Measurements from ENCODE around the gene ICAM5.
"Not testable (repeated sequence)": the region's sequence is repeated elsewhere in the genome, so short reads cannot be mapped to it uniquely, and the experiment has no call there.

ICAM5 gene

GRCh38 chr19:10328558-10329429, 39.0 kb downstream of the ICAM5 start:
- Mint-ChIP-seq H3K27ac (no peak overlapping the region), H3K4me3 (no peak overlapping the region), H3K4me1 (ENCODE audit: low read depth) (peaks cover 19% of the 10 kb centered on the region), H3K36me3 (ENCODE audit: low read depth) (peaks cover 79% of the 10 kb centered on the region), H3K9me3 (no peaks in the 10 kb centered on the region), H3K27me3 (no peaks in the 10 kb centered on the region)
- intact Hi-C loops (cut with micrococcal nuclease): no loop called here

DNA sequence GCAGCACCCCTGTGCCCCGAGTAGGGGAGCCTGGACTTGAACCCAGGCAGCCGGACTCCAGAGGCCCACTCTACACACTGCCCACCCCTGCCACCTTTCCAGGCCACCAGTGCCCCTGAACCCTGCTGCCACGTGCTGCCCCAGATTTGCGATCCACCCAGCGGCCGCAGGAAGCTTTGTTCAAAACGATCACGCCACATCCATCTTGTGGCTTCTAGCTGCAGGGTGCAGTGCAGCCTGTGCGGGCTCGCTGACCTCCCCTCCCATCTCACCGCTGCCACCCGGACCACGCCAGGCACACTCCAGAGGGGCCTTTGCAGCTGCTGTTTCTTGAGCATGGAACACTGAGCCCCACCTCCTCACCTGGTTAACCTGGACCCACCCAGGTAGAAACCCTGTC, 39.8 kb downstream of the ICAM5 start:
- H3K27me3 Mint-ChIP-seq: no peaks in the 10 kb centered on the region
- H3K27ac Mint-ChIP-seq: no peak overlapping the region

DNA sequence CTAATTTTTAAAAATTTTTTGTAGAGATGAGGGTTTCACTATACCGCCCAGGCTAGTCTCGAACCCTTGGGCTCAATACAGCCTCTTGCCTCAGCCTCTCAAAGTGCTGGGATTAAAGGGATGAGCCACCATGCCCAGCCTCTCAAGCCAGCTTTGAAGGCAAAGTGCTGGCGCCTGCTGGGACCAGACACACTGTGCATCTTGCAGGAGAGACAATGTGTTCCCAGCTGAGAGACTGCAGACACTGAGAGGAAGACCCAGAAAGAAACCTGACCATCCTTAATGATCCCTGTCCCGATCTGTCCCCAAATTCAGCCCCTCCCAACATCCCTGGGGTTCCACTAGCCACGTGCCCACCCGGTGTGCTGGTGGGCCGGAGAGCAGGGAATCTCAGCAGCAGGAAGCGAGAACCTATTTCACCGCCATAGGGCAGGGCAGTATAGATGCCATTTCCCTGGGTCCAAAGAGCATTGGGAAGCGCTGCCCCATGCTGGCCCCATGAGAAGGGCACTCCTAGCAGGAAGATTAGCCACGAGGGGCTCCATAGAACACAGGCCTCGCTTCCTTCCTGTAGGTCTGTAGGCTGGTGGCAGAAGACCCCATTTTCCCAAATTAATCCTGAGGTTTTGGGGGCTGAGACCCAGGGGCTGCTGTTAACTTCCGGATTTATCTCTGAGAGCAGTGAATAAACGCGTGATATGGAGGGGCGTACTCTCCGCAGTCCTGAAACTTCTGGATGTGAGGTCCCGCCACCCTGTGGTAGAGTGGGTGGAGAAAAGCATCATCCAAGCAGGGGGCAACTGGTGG, 42.6 kb downstream of the ICAM5 start:
- Mint-ChIP-seq H3K4me3 (peak overlapping the region; percentile 94), H3K9me3 (no peaks in the 10 kb centered on the region), H3K36me3 (ENCODE audit: low read depth) (peaks cover 54% of the 10 kb centered on the region), H3K27me3 (no peaks in the 10 kb centered on the region), H3K27ac (peak overlapping the region; percentile 92), H3K4me1 (ENCODE audit: low read depth) (peaks cover 40% of the 10 kb centered on the region)
- intact Hi-C loops (cut with micrococcal nuclease): loop anchor here (5.0 kb wide), 1 partner anchor 40 kb away; no protein-coding TSS in a partner anchor

More for the DNA sequence above, 39.8 kb downstream of the ICAM5 start:
- Mint-ChIP-seq H3K4me3 (no peak overlapping the region), H3K4me1 (ENCODE audit: low read depth) (peaks cover 26% of the 10 kb centered on the region), H3K9me3 (no peaks in the 10 kb centered on the region), H3K36me3 (ENCODE audit: low read depth) (peaks cover 72% of the 10 kb centered on the region)
- intact Hi-C loops (cut with micrococcal nuclease): no loop called here

GRCh38 chr19:10332965-10333757, 43.4 kb downstream of the ICAM5 start, which contains the start of gene RAVER1:
Gene RAVER1, minus strand, starts transcription at chr19:10333529. Its CDS starts 22 bp downstream, at chr19:10333507.
- no peaks in the 10 kb centered on the region for H3K27me3 Mint-ChIP-seq
- intact Hi-C loops (cut with micrococcal nuclease): loop anchor here (5.0 kb wide), 1 partner anchor 41 kb away; no protein-coding TSS in a partner anchor
- H3K9me3 Mint-ChIP-seq: no peaks in the 10 kb centered on the region
- H3K36me3 Mint-ChIP-seq (ENCODE audit: low read depth): peaks cover 46% of the 10 kb centered on the region
- peak within 1 kb of the TSS; percentile 94 for H3K4me3 Mint-ChIP-seq
- H3K4me1 Mint-ChIP-seq (ENCODE audit: low read depth): peaks cover 44% of the 10 kb centered on the region
- peak within 1 kb of the TSS; percentile 92 for H3K27ac Mint-ChIP-seq

DNA sequence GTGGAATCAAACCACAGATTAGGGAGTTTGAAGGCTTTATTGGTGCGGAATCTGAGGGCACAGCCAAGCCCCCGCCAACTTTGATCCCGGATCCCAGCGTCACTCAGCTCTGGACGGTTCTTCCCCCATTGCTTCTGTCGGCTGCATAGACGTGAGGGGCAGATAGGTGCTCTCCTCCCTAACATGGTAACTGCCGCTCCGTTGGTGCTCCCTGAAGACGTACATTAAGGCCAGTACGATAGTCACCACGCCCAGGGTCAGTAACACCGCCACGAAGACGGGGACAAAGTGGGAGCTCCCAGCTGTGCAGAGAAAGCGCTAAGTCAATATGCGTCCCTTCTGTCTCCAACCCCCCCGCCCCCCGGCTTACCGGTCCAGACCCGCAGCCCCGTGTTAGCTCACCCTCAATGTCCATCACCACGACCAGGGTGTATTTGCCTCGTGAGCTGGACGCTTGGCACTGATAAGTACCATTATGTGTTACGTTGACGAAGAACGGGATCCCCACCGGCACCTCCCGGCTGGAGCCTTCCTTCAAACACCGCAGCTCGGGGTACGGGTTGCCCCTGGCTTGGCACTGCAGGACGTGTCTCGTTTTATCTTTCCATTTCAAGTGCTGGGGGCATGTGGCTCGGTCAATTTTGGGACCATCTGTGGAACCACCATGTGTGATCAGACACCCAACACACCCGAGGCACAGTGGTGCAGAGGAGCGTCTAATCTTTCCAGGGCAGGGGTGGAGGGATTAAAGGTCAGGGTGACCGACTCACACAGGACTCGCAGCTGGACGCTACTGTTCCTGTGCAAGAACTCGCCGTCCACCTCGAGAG, 44.2 kb downstream of the ICAM5 start:
- intact Hi-C loops (cut with micrococcal nuclease): loop anchor here (5.0 kb wide), 1 partner anchor 42 kb away; no protein-coding TSS in a partner anchor
- Mint-ChIP-seq H3K36me3 (ENCODE audit: low read depth) (peaks cover 38% of the 10 kb centered on the region), H3K4me1 (ENCODE audit: low read depth) (peaks cover 52% of the 10 kb centered on the region)

GRCh38 chr19:10334588-10335351, 45.0 kb downstream of the ICAM5 start:
- intact Hi-C loops (cut with micrococcal nuclease): loop anchor here (5.0 kb wide), 1 partner anchor 42 kb away; no protein-coding TSS in a partner anchor
- Mint-ChIP-seq H3K27ac (peak overlapping the region; percentile 92), H3K9me3 (no peaks in the 10 kb centered on the region), H3K4me1 (ENCODE audit: low read depth) (peaks cover 60% of the 10 kb centered on the region), H3K27me3 (no peaks in the 10 kb centered on the region), H3K36me3 (ENCODE audit: low read depth) (peaks cover 30% of the 10 kb centered on the region), H3K4me3 (no peak overlapping the region)

More for the DNA sequence above, 44.2 kb downstream of the ICAM5 start:
- Mint-ChIP-seq H3K4me3 (peak overlapping the region; percentile 94), H3K27me3 (no peaks in the 10 kb centered on the region), H3K27ac (peak overlapping the region; percentile 92), H3K9me3 (no peaks in the 10 kb centered on the region)

- no peaks in the 10 kb centered on the region for H3K9me3 Mint-ChIP-seq
- intact Hi-C loops (cut with micrococcal nuclease): no loop called here
- H3K27ac Mint-ChIP-seq: peak overlapping the region; percentile 34
- no peak overlapping the region for H3K4me3 Mint-ChIP-seq
- H3K4me1 Mint-ChIP-seq (ENCODE audit: low read depth): peaks cover 67% of the 10 kb centered on the region
- H3K27me3 Mint-ChIP-seq: no peaks in the 10 kb centered on the region
- peaks cover 23% of the 10 kb centered on the region for H3K36me3 Mint-ChIP-seq (ENCODE audit: low read depth)
Measured at GRCh38 chr19:10335352-10335985, 45.7 kb downstream of the ICAM5 start.

DNA sequence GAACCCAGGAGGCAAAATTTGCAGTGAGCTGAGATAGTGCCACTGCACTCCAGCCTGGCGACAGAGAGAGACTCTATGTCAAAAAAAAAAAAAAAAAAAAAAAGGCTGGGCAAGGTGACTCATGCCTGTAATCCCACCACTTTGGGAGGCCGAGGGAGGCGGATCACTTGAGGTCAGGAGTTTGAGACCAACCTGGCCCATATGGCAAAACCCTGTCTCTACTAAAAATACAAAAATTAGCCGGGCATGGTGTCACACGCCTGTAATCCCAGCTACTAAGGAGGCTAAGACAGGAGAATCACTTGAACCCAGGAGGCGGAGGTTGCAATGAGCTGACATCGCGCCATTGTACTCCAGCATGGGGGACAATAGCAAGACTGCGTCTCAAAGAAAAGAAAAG, 47.0 kb downstream of the ICAM5 start:
- intact Hi-C loops (cut with micrococcal nuclease): not testable (repeated sequence)

GRCh38 chr19:10338940-10339339, 49.2 kb downstream of the ICAM5 start:
- H3K36me3 Mint-ChIP-seq (ENCODE audit: low read depth): peaks cover 10% of the 10 kb centered on the region
- intact Hi-C loops (cut with micrococcal nuclease): no loop called here
- H3K9me3 Mint-ChIP-seq: no peaks in the 10 kb centered on the region
- H3K4me3 Mint-ChIP-seq: peak overlapping the region; percentile 63
- H3K27me3 Mint-ChIP-seq: no peaks in the 10 kb centered on the region
- H3K4me1 Mint-ChIP-seq (ENCODE audit: low read depth): peaks cover 52% of the 10 kb centered on the region
- H3K27ac Mint-ChIP-seq: peak overlapping the region; percentile 21

More for the DNA sequence above, 47.0 kb downstream of the ICAM5 start:
- H3K4me3 Mint-ChIP-seq, H3K9me3 Mint-ChIP-seq, H3K27ac Mint-ChIP-seq, H3K27me3 Mint-ChIP-seq: not testable (repeated sequence)
- Mint-ChIP-seq H3K4me1 (ENCODE audit: low read depth) (peaks cover 71% of the 10 kb centered on the region), H3K36me3 (ENCODE audit: low read depth) (peaks cover 22% of the 10 kb centered on the region)

- H3K36me3 Mint-ChIP-seq (ENCODE audit: low read depth): peaks cover 10% of the 10 kb centered on the region
- peaks cover 47% of the 10 kb centered on the region for H3K4me1 Mint-ChIP-seq (ENCODE audit: low read depth)
- H3K27me3 Mint-ChIP-seq: no peaks in the 10 kb centered on the region
- H3K4me3 Mint-ChIP-seq: peak within 1 kb of the TSS; percentile 63
- H3K9me3 Mint-ChIP-seq: no peaks in the 10 kb centered on the region
- intact Hi-C loops (cut with micrococcal nuclease): no loop called here
- peak within 1 kb of the TSS; percentile 41 for H3K27ac Mint-ChIP-seq
Measured at GRCh38 chr19:10339380-10339960, 49.7 kb downstream of the ICAM5 start, which contains the start of gene ICAM3. Gene ICAM3, minus strand, starts transcription at chr19:10339624. Its CDS starts 10 bp downstream, at chr19:10339614.

GRCh38 chr19:10339977-10340376, 50.2 kb downstream of the ICAM5 start:
- H3K4me3 Mint-ChIP-seq: no peak overlapping the region
- H3K9me3 Mint-ChIP-seq: no peaks in the 10 kb centered on the region
- H3K4me1 Mint-ChIP-seq (ENCODE audit: low read depth): peaks cover 42% of the 10 kb centered on the region
- peak overlapping the region; percentile 21 for H3K27ac Mint-ChIP-seq
- intact Hi-C loops (cut with micrococcal nuclease): no loop called here
- H3K36me3 Mint-ChIP-seq (ENCODE audit: low read depth): peaks cover 10% of the 10 kb centered on the region
- no peaks in the 10 kb centered on the region for H3K27me3 Mint-ChIP-seq

All from dendritic cell treated with granulocyte-macrophage colony-stimulating factor and Interleukin-4, amounts not matched to agents 40 ng/mL and 50 ng/mL, for 4 days (primary cell).